Lower leg skin (tissue), 3 donors: ENCODE measurements around the gene RGP1.

ENCODE experiments used
- POLR2A ChIP-seq, 2 donors: fragments of 450-650 bp; IDR thresholded peaks; one replicate each; pipeline ENCODE4 v1.6.1; 2016 to 2017; ENCODE audit warnings: antibody characterized with exemption in 2 of 2, mild to moderate bottlenecking in 1 of 2, moderate library complexity in 1 of 2
- TF ChIP-seq, protein P1 (sequence below), 3 donors: fragments of 450-650 bp; IDR thresholded peaks; one replicate each; pipeline ENCODE4 v1.5.1; 2016; ENCODE audit warnings: antibody characterized with exemption in 3 of 3, mild to moderate bottlenecking in 3 of 3, moderate library complexity in 2 of 3

DNA sequence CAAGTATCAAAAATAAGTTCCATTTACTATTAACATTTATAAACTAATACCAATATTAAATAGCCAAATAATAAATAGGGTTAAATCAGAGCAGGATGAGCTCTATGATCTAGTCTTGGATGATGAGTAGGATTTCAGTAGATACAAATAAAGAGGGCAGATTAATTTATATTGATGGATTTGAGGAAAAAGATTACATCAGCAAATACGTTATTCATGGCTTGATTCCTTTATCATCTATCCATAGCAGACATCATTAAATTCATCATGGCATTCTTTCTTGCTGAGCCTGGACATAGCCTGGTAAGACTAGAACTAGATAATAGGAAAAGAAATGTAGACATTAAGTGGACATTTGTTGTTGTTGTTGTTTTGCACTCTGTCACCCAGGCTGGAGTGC lies 18.4 kb downstream of the RGP1 start:
- TF ChIP-seq, protein P1, sequence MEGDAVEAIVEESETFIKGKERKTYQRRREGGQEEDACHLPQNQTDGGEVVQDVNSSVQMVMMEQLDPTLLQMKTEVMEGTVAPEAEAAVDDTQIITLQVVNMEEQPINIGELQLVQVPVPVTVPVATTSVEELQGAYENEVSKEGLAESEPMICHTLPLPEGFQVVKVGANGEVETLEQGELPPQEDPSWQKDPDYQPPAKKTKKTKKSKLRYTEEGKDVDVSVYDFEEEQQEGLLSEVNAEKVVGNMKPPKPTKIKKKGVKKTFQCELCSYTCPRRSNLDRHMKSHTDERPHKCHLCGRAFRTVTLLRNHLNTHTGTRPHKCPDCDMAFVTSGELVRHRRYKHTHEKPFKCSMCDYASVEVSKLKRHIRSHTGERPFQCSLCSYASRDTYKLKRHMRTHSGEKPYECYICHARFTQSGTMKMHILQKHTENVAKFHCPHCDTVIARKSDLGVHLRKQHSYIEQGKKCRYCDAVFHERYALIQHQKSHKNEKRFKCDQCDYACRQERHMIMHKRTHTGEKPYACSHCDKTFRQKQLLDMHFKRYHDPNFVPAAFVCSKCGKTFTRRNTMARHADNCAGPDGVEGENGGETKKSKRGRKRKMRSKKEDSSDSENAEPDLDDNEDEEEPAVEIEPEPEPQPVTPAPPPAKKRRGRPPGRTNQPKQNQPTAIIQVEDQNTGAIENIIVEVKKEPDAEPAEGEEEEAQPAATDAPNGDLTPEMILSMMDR (IDR thresholded peaks at IDR 0.05) = no peak
- TF ChIP-seq POLR2A (IDR thresholded peaks at IDR 0.05) = no peak
